Measurements from ENCODE around the gene LZTS2.

DNA sequence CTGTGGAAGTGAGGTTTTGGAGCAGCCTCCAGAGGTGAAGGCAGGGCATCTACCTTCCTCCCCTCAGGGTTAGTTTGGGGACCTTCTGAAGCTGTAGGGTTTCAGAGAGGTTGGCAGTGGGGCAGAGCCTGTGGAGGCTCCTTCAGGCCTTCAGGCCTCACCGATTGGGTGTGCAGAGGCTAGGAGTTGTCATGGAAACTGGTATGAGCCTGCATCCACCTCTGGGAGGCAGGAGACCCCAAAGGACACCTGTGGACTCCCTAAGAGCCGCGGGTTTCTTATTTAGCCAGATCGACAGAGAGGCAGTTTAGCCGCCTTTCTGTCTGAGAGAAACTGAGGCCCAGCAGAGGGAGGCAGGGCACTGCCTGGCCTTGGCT lies 2.0 kb downstream of the LZTS2 start:
- TF ChIP-seq, protein P1, sequence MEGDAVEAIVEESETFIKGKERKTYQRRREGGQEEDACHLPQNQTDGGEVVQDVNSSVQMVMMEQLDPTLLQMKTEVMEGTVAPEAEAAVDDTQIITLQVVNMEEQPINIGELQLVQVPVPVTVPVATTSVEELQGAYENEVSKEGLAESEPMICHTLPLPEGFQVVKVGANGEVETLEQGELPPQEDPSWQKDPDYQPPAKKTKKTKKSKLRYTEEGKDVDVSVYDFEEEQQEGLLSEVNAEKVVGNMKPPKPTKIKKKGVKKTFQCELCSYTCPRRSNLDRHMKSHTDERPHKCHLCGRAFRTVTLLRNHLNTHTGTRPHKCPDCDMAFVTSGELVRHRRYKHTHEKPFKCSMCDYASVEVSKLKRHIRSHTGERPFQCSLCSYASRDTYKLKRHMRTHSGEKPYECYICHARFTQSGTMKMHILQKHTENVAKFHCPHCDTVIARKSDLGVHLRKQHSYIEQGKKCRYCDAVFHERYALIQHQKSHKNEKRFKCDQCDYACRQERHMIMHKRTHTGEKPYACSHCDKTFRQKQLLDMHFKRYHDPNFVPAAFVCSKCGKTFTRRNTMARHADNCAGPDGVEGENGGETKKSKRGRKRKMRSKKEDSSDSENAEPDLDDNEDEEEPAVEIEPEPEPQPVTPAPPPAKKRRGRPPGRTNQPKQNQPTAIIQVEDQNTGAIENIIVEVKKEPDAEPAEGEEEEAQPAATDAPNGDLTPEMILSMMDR (conservative IDR thresholded peaks at IDR 0.05) = no peak
- TF ChIP-seq ZFX (IDR thresholded peaks at IDR 0.05) = no peak
